Psoas muscle (tissue), 8 donors: Measurements from ENCODE around the gene OR4E1. TPM values are rescaled to one million over a fixed set of nuclear protein-coding genes. Genes with fewer than 3 reads are reported as not detected.
"Not testable (repeated sequence)": the region's sequence is repeated elsewhere in the genome, so short reads cannot be mapped to it uniquely, and the experiment has no call there.

Experiments used
- ATAC-seq, 4 donors: fragments of 200-7000 bp; cut with Tn5 transposase; one replicate each; pipeline ENCODE4 v1.9.1; 2020; ENCODE audit warnings: moderate library complexity in 3 of 4, mild to moderate bottlenecking in 2 of 4
- DNase-seq, 2 donors: peaks; one replicate each; pipeline ENCODE4 v3.0.0-alpha.2; 2020
- H3K27ac ChIP-seq: fragments of 200-600 bp; one replicate; pipeline ENCODE4 v1.8.0; 2022
- H3K27me3 ChIP-seq, 3 donors: fragments of 200-600 bp in 1 of 3; one replicate each; pipeline versions ENCODE4 v1.6.1 to v1.8.0; 2013 to 2022; ENCODE audit warnings: low read length in 2 of 3, mild to moderate bottlenecking in 2 of 3, moderate library complexity in 1 of 3; ENCODE audit not compliant: insufficient read depth in 3 of 3
- H3K36me3 ChIP-seq, 2 donors: fragments of 200-600 bp in 1 of 2; one replicate each; pipeline versions ENCODE4 v1.6.1 to v1.8.0; 2013 to 2022; ENCODE audit warnings: low read depth in 1 of 2, mild to moderate bottlenecking in 1 of 2, moderate library complexity in 1 of 2; ENCODE audit not compliant: insufficient read depth in 1 of 2
- H3K4me1 ChIP-seq: fragments of 200-600 bp; one replicate; pipeline ENCODE4 v1.8.0; 2022
- H3K4me3 ChIP-seq: fragments of 200-600 bp; one replicate; pipeline ENCODE4 v1.8.0; 2022; ENCODE audit warnings: mild to moderate bottlenecking
- H3K9me3 ChIP-seq: fragments of 200-600 bp; one replicate; pipeline ENCODE4 v1.8.0; 2022
- WGBS, 3 donors: extraction: QIAGEN DNeasy Blood & Tissue Kit; methylation state at CpG; one replicate each; pipeline versions ENCODE4 v1.1.6 to v1.1.7; 2013; 5-methylcytosine and 5-hydroxymethylcytosine counted together
- intact Hi-C, 2 donors: fragments of 100-400 bp; cut with DNase I; formaldehyde crosslinking; loops; one replicate each; pipeline versions ENCODE4 v1.11.0 to v1.14.2; 2022
- polyA plus RNA-seq, 3 donors: library from polyadenylated mRNA; stranded (reverse); fragments of 200-250 nt; gene quantifications; one replicate each; pipeline ENCODE4 v1.2.3, GENCODE V29; 2013
- total RNA-seq, 4 donors: library from RNA; stranded (reverse); fragmentation: NEBNext Ultra II Directional in 2 of 4; extraction: Animal tissue kit (Norgen Biotek cat#: 25700) in 2 of 4; gene quantifications; one replicate each; pipeline versions ENCODE4 v1.2.1 to v1.2.4, GENCODE V29; 2021 to 2023
- TF ChIP-seq, protein P1 (sequence below): fragments of 200-600 bp; IDR thresholded peaks from one replicate; pipeline ENCODE4 v1.8.0; 2022; ENCODE audit warnings: antibody characterized with exemption
- donor health status: healthy with polysubstance abuse.
- donor health status: DM: no; HTN: no; CAD: no; lungs with moderate emphysema.
- donor health status: Bipolar disorder and iron deficiency.
- donor health status: healthy.
- donor health status: DM: yes; HTN: yes; CAD: no.
- donor health status: DM: no; HTN: no; CAD: no.
- donor health status: DM: no; HTN: no; CAD: no.
- donor health status: DM: yes; HTN: yes; CAD: no.

OR4E1 gene
- total and polyA plus RNA-seq, 7 donors: not detected

DNA sequence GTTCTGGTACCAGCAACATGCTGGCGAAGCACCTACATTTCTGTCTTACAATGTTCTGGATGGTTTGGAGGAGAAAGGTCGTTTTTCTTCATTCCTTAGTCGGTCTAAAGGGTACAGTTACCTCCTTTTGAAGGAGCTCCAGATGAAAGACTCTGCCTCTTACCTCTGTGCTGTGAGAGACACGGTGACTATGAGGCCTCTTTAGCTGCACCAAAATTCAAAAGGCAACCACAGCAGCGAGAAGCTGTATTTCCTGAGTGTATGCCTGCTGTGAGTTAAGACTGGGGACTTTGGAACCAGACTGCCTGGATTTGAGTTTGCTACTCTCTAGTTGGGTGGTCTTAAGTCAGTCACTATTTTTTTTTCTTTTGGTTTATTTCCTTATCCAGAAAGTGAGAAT, 30.2 kb downstream of the OR4E1 start:
- H3K9me3 ChIP-seq: no peaks in the 10 kb centered on the region
- ATAC-seq (no peak), DNase-seq (no peak)
- WGBS, 3 donors: 59 to 63% (median 61%) methylated on average over 5 of the region's 5 CpGs
- no peaks in the 10 kb centered on the region for H3K4me1 ChIP-seq
- H3K36me3 ChIP-seq: no peaks in the 10 kb centered on the region
- intact Hi-C loops: no loop called here
- no peak overlapping the region for H3K4me3 ChIP-seq
- TF ChIP-seq, protein P1, sequence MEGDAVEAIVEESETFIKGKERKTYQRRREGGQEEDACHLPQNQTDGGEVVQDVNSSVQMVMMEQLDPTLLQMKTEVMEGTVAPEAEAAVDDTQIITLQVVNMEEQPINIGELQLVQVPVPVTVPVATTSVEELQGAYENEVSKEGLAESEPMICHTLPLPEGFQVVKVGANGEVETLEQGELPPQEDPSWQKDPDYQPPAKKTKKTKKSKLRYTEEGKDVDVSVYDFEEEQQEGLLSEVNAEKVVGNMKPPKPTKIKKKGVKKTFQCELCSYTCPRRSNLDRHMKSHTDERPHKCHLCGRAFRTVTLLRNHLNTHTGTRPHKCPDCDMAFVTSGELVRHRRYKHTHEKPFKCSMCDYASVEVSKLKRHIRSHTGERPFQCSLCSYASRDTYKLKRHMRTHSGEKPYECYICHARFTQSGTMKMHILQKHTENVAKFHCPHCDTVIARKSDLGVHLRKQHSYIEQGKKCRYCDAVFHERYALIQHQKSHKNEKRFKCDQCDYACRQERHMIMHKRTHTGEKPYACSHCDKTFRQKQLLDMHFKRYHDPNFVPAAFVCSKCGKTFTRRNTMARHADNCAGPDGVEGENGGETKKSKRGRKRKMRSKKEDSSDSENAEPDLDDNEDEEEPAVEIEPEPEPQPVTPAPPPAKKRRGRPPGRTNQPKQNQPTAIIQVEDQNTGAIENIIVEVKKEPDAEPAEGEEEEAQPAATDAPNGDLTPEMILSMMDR: no peak
- no peak overlapping the region for H3K27ac ChIP-seq
- no peaks in the 10 kb centered on the region for H3K27me3 ChIP-seq

DNA sequence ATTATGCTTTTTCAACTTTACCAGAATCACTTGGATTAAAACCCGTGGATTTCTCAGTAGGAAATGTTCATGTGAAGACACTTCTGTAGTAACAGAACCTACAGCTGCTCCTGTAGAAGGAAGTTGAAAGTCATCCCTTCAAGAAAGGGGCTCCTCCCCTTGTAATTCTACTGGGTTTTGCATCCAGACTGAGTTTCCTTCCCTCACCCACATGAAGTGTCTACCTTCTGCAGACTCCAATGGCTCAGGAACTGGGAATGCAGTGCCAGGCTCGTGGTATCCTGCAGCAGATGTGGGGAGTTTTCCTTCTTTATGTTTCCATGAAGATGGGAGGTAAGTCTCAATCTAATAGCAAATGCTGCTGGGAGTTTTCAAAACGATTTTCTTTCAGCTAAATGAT, 30.9 kb downstream of the OR4E1 start:
- WGBS, 3 donors: 46 to 54% (median 53%) methylated on average over 3 of the region's 3 CpGs
- TF ChIP-seq, protein P1: no peak
- H3K4me1 ChIP-seq: no peaks in the 10 kb centered on the region
- DNase-seq (no peak), ATAC-seq (no peak)
- no peak overlapping the region for H3K4me3 ChIP-seq
- H3K9me3 ChIP-seq: no peaks in the 10 kb centered on the region
- H3K36me3 ChIP-seq: no peaks in the 10 kb centered on the region
- intact Hi-C loops: no loop called here
- H3K27ac ChIP-seq: no peak overlapping the region
- no peaks in the 10 kb centered on the region for H3K27me3 ChIP-seq

DNA sequence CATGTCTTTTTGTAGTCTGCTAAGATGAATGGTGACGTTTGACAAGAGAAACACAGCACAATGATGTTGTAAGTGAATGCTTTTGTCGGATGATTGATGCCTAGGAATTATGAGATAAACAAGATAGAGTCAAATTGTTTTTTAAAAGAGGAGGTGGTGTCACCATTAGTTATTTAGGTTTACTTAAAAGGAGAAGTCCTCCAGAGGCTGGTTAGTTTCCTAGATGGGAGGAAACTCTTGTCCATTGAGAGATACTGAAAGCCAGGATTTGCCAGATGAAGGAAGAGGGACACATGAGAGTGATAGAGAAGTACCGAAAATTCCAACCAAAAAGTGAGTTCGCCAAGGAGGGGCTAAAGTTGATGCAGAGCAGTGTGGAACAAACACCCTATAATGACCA, 38.8 kb downstream of the OR4E1 start, which contains the start of gene OR10G2:
Gene OR10G2 (minus strand): TSS at position 101 of the 400 bp plus-strand sequence. CDS start 98 bp downstream, at position 3.
- H3K27me3 ChIP-seq: no peaks in the 10 kb centered on the region
- H3K36me3 ChIP-seq: no peaks in the 10 kb centered on the region
- H3K4me1 ChIP-seq: no peaks in the 10 kb centered on the region
- TF ChIP-seq, protein P1: no peak
- intact Hi-C loops: no loop called here
- H3K9me3 ChIP-seq: no peaks in the 10 kb centered on the region
- H3K4me3 ChIP-seq: no peak within 1 kb of the TSS
- no peak within 1 kb of the TSS for H3K27ac ChIP-seq
- ATAC-seq (no peak), DNase-seq (no peak)
- WGBS, 3 donors: 69 to 80% (median 75%) methylated on average over 4 of the region's 4 CpGs

DNA sequence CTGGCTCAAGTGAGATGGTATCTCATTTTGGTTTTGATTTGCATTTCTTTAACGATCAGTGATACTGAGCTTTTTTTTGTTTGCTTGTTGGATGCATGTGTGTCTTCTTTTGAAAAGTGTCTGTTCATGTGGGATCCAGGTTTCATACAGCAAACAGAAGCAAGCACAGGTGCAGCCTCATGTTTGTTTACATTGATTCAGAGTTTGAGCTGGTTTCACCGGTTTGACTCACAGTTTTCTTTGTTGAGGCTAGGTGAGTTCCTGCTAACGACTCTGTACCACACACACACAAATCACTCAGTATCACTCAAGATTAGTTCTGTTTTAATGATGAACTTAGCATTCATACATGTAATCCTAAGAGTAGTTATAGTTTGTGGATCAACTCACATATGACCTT, 42.5 kb downstream of the OR4E1 start:
- DNase-seq (no peak), ATAC-seq (no peak)
- no peak overlapping the region for H3K4me3 ChIP-seq
- no peaks in the 10 kb centered on the region for H3K4me1 ChIP-seq
- TF ChIP-seq, protein P1: no peak
- H3K9me3 ChIP-seq: no peaks in the 10 kb centered on the region
- intact Hi-C loops: no loop called here
- no peak overlapping the region for H3K27ac ChIP-seq
- H3K27me3 ChIP-seq: no peaks in the 10 kb centered on the region
- H3K36me3 ChIP-seq: no peaks in the 10 kb centered on the region
- WGBS, 3 donors: 26 to 58% (median 27%) methylated on average over 3 of the region's 3 CpGs

DNA sequence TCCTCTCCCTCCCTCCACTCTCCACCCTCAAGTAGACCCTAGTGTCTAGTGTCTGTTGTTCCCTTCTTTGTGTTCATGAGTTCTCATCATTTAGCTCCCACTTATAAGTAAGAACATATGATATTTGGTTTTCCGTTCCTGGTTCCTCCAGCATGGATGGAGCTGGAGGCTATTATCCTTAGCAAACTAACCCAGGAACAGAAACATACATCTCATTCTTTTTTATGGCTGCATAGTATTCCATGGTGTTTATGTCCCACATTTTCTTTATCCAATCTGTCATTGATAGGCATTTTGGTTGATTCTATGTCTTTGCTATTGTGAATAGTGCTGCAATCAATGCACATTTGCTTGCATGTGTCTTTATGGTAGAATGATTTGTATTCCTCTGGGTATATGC, 43.1 kb downstream of the OR4E1 start:
- DNase-seq, H3K27me3 ChIP-seq, intact Hi-C loops, H3K4me1 ChIP-seq, H3K27ac ChIP-seq, H3K36me3 ChIP-seq, ATAC-seq, H3K9me3 ChIP-seq, H3K4me3 ChIP-seq: not testable (repeated sequence)
- WGBS, 3 donors: 91 to 99% (median 97%) methylated on average over 1 of the region's 1 CpG
